K562 treated with DMSO at 1 percent for 24 hours (cell line): Measurements from ENCODE around the gene BARD1. TPM values are rescaled to one million over a fixed set of nuclear protein-coding genes. Genes with fewer than 3 reads are reported as not detected.

Source experiments
- total RNA-seq: library from RNA; unstranded; fragments of 300-600 nt; gene quantifications from 2 replicates; pipeline ENCODE4 v1.2.3, GENCODE V29; 2022; ENCODE audit warnings: low read depth; ENCODE audit not compliant: insufficient read depth

The BARD1 gene
- total RNA-seq: 3.3 and 4.2 TPM in 2 replicates

GRCh38 chr2:214808981-214809750 lies at the start of gene BARD1:
Gene BARD1, minus strand, starts transcription at chr2:214809683. Its CDS starts 114 bp downstream, at chr2:214809569.

